ENCODE measurements around the gene USP37.

Gene USP37

GRCh38 chr2:218401890-218402289 is 166.3 kb downstream of the USP37 start:
- TF ChIP-seq, protein P1, sequence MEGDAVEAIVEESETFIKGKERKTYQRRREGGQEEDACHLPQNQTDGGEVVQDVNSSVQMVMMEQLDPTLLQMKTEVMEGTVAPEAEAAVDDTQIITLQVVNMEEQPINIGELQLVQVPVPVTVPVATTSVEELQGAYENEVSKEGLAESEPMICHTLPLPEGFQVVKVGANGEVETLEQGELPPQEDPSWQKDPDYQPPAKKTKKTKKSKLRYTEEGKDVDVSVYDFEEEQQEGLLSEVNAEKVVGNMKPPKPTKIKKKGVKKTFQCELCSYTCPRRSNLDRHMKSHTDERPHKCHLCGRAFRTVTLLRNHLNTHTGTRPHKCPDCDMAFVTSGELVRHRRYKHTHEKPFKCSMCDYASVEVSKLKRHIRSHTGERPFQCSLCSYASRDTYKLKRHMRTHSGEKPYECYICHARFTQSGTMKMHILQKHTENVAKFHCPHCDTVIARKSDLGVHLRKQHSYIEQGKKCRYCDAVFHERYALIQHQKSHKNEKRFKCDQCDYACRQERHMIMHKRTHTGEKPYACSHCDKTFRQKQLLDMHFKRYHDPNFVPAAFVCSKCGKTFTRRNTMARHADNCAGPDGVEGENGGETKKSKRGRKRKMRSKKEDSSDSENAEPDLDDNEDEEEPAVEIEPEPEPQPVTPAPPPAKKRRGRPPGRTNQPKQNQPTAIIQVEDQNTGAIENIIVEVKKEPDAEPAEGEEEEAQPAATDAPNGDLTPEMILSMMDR (conservative IDR thresholded peaks at IDR 0.05; ENCODE audit: low read depth, low read length): no peak
- DNase-seq (ENCODE audit: low read depth): no peak
- H3K4me3 ChIP-seq (ENCODE audit: low read length): no peak overlapping the region

- H3K4me3 ChIP-seq (ENCODE audit: low read length): peak overlapping the region; percentile 74
- no peak for DNase-seq (ENCODE audit: low read depth)
- TF ChIP-seq, protein P1 (conservative IDR thresholded peaks at IDR 0.05; ENCODE audit: low read depth, low read length): no peak
Measured at GRCh38 chr2:218400930-218401881, 166.9 kb downstream of the USP37 start.

Measured in retinal pigment epithelial cell (primary cell).